Thyroid gland (tissue), 4 donors: ENCODE measurements around the gene PPP2R2C.

Source experiments
- CTCF ChIP-seq, 6 experiments: fragments of 200-600 bp in 3 of 6; fragments of 450-650 bp in 3 of 6; sonication (generic) in 3 of 6; IDR thresholded peaks; one replicate each; pipeline ENCODE4 v1.5.1; 2016 to 2019; ENCODE audit warnings: antibody characterized with exemption in 6 of 6, mild to moderate bottlenecking in 2 of 6, inconsistent platforms in 1 of 6, moderate library complexity in 1 of 6
- POLR2A ChIP-seq, 2 donors: fragments of 450-650 bp; IDR thresholded peaks; one replicate each; pipeline ENCODE4 v1.6.1; 2017; ENCODE audit warnings: antibody characterized with exemption in 2 of 2, mild to moderate bottlenecking in 2 of 2, moderate library complexity in 1 of 2

DNA sequence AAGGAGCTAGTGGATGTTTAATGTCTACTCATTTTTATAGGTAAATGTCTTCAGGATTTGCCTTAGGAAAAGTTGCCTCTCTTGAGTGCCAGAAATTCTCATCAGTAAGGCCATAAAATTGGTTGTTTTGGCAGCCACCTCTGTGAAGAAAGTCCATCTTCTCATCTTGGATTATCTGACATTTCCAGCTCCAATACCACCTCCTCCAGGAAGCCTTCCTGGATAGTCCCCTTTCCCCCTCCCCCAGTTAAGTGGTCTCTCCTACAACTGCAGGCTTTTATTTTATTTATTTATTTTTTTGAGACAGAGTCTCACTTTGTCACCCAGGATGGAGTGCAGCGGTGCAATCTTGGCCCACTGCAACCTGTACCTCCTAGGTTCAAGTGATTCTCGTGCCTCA lies 87.1 kb downstream of the PPP2R2C start:
- TF ChIP-seq CTCF (IDR thresholded peaks at IDR 0.05) (no peak), POLR2A (IDR thresholded peaks at IDR 0.05) (no peak)
